ENCODE data around the gene GUCA2B.

The GUCA2B gene

DNA sequence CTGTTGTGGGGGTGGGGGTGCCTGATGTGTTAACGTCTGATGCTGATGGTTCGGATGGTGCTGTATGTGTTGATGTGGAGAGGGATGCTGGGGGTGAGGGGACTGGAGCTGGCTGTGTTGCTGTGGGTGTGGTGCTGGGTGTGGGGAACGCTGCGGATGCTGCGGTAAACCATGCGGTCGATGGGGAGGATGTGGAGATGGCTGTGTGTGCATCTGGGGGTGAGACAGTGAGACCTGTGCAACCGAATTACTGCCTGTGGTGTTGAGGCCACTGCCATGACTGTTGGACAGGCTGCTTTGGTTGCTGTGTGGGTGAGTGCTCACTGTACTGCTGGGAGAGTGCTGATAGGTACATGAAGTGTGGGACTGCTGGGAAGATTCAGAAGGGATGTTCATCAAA, 38.1 kb downstream of the GUCA2B start:
- DNase-seq = no peak

DNA sequence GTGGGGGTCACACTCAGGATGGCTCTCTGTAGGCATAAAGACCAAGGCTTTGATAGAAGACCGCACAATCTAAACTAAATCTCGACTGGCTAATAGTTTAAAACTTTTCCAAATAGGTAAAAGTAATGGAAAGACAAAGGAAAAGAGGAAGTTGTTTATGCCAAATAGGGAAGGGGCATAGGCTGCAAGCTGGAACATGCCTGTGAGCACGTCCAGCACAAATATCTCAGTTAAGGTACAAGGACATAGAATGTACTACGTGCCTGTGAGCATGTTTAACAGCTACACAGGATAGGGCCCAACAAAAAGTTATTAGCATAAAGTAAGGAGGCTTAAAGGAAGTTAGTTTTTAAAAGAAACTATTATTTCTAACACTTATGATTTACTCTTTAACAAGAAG, 38.9 kb downstream of the GUCA2B start:
- no peak for DNase-seq

DNA sequence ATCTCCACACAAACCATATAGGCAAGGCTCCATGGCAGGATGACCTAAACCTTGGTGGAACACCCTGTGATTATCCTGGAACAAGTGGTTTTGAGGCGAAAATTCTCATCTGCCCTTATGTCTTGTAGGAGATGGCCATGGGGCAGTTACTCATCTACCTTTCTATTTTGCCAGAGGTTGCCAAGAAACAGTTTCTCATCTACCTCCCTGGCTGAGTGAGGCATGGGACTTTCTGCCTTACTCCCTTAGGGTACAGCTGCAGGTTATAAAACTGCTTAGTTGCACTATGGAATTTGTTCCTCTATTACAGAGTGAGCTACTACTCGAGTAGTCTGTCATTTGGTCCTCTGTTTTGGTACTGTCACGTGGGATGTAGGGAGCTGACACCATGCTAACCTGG, 42.6 kb downstream of the GUCA2B start:
- DNase-seq = no peak

DNA sequence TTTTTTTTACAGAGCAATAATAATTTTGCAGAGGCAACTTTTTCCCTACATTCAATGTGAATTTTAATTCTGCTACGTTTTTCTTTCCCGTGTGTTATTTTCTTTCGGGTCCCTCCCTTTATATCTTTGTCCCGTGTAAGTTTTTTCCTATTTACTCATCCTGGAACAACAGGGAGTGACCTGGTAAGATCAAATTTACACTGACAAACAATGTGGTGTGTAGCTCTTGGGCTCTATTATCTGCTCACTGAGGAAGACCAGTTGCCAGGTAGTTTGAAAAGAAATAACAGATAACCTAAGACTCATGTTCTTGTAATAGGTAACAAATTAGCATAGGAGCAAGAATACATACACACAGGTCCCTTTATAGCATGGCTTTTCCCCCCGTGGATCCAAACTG, 45.0 kb downstream of the GUCA2B start:
- DNase-seq = no peak

DNA sequence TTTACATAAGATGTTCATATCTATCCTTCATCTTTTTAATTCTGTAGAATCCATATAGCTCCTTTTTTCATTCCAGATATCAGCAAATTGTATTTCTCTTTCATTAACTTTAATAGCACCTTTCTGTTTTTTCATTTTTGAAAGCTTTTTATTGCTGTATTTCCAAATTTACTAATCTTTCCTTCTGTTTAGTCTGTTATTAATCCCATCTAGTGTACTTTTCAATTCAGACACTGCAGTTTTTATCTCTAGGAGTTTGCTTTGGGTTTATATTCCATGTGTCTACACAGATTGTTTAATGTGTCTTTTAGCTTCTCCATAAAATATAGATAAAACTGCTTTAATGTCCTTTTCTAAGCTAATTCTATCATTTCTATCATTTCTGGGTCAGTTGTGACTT, 48.8 kb downstream of the GUCA2B start:
- DNase-seq = no peak
